GM19023 (cell line): Measurements from ENCODE around the gene FKBP15.

Experiments
- ATAC-seq: cut with Tn5 transposase; IDR thresholded peaks from one replicate; pipeline ENCODE4 v1.9.1; 2021; ENCODE audit warnings: mild to moderate bottlenecking, moderate library complexity; ENCODE audit not compliant: unreplicated experiment

Gene FKBP15

GRCh38 chr9:113231701-113232100 lies 10.6 kb upstream of the FKBP15 start:
- no peak for ATAC-seq

GRCh38 chr9:113228130-113228665 lies 7.1 kb upstream of the FKBP15 start:
- no peak for ATAC-seq

- no peak for ATAC-seq
Measured at GRCh38 chr9:113227436-113227835, 6.4 kb upstream of the FKBP15 start.

- ATAC-seq, result no peak
Measured at GRCh38 chr9:113223963-113224362, 2.9 kb upstream of the FKBP15 start.

- no peak for ATAC-seq
Measured at GRCh38 chr9:113222482-113222841, 1.4 kb upstream of the FKBP15 start.

GRCh38 chr9:113221800-113222481 lies 864 bp upstream of the FKBP15 start:
- no peak for ATAC-seq

- no peak for ATAC-seq
Measured at GRCh38 chr9:113220467-113221002, 542 bp downstream of the FKBP15 start.

- ATAC-seq, result peak; percentile 38
Measured at GRCh38 chr9:113219969-113220368, 1.1 kb downstream of the FKBP15 start.

GRCh38 chr9:113219186-113219936 lies 1.7 kb downstream of the FKBP15 start:
- ATAC-seq, result no peak

GRCh38 chr9:113216406-113216805 lies 4.7 kb downstream of the FKBP15 start:
- ATAC-seq, result no peak

- ATAC-seq, result no peak
Measured at GRCh38 chr9:113215132-113215531, 5.9 kb downstream of the FKBP15 start.

- ATAC-seq, result no peak
Measured at GRCh38 chr9:113210815-113211214, 10.3 kb downstream of the FKBP15 start.

- no peak for ATAC-seq
Measured at GRCh38 chr9:113205861-113206260, 15.2 kb downstream of the FKBP15 start.

GRCh38 chr9:113205432-113205831 lies 15.6 kb downstream of the FKBP15 start:
- no peak for ATAC-seq

- ATAC-seq, result no peak
Measured at GRCh38 chr9:113199683-113200329, 21.3 kb downstream of the FKBP15 start.

GRCh38 chr9:113192455-113192854 lies 28.6 kb downstream of the FKBP15 start:
- no peak for ATAC-seq

GRCh38 chr9:113187929-113188595 lies 33.0 kb downstream of the FKBP15 start:
- no peak for ATAC-seq

- no peak for ATAC-seq
Measured at GRCh38 chr9:113186137-113186755, 34.8 kb downstream of the FKBP15 start.

- no peak for ATAC-seq
Measured at GRCh38 chr9:113185271-113185670, 35.8 kb downstream of the FKBP15 start.

GRCh38 chr9:113184539-113184938 lies 36.5 kb downstream of the FKBP15 start:
- ATAC-seq, result no peak
